NCI-H2107 treated with DMSO at 0.1 percent for 48 hours (cell line): Measurements from ENCODE around the gene CDKL4.
"Not testable (repeated sequence)": the region's sequence is repeated elsewhere in the genome, so short reads cannot be mapped to it uniquely, and the experiment has no call there.

Experiments
- DNase-seq: peaks from one replicate; lab custom pipeline; 2025; ENCODE audit not compliant: unreplicated experiment; lab: John Stamatoyannopoulos, UW

CDKL4 gene

DNA sequence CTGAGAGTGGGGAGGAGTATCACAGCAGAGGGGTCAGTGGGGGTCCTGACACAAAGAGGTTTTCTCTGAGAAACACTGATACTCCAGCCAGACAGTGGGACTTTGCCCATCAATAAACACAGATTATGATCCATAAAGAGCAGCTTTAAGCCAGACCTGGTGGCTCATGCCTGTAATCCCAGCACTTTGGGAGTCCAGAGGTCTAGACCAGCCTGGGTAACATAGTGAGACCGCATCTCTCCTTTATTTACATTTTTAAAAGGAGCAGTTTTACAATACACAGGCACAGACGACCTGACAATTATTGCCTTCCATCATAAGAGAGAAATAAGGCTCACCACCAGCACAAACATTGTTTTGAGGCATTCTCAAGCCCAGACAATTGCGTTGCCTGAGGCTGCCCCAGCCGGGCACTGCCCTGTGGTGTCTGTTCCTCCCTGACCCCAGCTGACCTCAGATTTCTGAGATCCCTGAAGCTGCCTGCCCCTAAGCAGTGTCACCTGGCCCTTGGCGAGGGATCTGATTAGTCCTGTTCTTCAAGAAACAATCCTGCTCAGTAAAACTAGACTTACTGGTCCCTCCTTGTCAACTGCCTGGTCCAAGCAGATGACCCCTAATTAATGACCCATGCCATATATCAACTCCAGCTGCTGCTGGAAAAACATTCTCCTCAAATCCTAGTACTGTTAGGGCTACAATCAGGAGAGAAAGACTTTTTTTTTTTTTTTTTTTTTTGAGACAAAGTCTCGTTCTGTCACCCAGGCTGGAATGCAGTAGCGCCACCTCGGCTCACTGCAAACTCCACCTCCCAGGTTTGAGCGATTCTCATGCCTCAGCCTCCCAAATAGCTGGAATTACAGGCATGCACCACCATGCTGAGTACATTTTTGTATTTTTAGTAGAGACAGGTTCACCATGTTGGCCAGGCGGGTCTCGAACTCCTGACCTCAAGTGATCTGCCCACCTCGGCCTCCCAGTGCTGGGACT lies 63.5 kb downstream of the CDKL4 start:
- DNase-seq = no peak

DNA sequence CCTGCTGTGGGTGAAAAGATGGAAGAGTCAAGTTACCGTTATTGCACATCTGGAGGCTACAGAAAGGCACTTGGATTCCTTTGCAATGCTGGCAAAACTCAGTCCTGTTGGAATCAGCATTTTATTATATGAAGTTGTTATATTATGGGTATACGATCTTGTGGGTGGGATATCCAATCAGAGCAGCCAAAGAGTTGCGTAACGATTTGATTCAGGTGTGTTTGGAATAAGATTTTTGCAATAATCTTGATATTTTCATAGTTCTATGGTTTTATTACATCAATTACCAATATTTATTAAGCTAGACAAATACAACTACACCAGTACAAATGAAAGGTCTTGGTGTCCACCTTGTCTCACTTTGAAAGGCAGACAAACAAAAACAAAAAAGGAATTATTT lies 65.0 kb downstream of the CDKL4 start:
- no peak for DNase-seq

- DNase-seq = no peak
These were observed 66.8 kb downstream of the CDKL4 start for GRCh38 chr2:39176997-39177396.

- DNase-seq = no peak
These were observed 68.6 kb downstream of the CDKL4 start for GRCh38 chr2:39175026-39175812.

DNA sequence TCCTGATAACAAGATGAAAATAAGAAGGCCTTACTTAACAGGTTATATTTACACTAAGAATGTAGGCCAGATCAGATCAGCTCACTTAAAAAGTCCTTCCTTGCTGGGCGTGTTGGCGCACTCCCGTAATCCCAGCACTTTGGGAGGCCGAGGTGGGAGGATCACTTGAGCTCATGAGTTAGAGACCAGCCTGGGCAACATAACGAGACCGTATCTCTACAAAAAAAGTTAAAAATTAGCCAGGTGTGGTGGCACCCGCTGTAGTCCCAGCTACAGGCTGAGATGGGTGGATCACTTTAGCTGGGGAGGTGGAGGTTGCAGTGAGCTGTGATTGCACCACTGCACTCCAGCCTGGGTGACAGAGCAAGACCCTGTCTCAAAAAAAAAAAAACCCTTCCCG lies 69.7 kb downstream of the CDKL4 start:
- DNase-seq = no peak

GRCh38 chr2:39172047-39172706 lies 71.6 kb downstream of the CDKL4 start:
- DNase-seq = not testable (repeated sequence)

- no peak for DNase-seq
These were observed 72.1 kb downstream of the CDKL4 start for GRCh38 chr2:39171621-39172020.

GRCh38 chr2:39164089-39164488 lies 79.7 kb downstream of the CDKL4 start:
- no peak for DNase-seq

- DNase-seq = no peak
These were observed 82.8 kb downstream of the CDKL4 start for GRCh38 chr2:39160982-39161381.

GRCh38 chr2:39159283-39159682 lies 84.5 kb downstream of the CDKL4 start:
- DNase-seq = no peak

- DNase-seq = no peak
These were observed 85.4 kb downstream of the CDKL4 start for GRCh38 chr2:39158351-39158750.

DNA sequence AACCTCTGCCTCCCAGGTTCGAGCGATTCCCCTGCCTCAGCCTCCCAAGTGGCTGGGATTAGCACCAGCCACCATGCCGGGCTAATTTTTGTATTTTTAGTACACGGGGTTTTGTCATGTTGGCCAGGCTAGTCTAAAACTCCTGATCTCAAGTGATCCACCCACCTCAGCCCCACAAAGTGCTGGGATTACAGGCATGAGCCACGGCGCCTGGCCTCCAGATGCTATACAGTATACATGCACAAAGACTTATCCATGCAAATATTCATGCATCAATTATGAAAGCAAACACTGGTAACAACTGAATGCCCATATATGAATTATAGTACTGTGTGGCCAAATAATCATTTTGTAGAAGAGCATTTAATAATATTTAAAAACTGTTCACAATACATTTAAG lies 86.9 kb downstream of the CDKL4 start:
- no peak for DNase-seq

DNA sequence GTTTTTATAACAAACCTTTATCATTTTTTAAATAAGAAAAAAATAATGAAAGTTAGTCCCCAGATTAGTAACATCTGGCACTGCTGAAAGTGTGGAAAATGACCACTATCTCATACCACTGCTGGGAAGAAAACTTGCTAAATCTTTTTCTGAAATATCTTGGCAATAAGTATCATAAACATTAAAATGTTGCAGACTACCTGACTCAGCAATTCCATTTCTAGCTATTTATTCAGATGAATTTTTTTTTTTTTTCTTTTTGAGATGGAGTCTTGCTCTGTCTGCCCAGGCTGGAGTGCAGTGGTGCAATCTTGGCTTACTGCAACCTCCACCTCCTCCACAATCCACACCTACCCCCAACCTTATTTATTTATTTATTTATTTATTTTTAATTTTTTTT lies 87.7 kb downstream of the CDKL4 start:
- no peak for DNase-seq

DNA sequence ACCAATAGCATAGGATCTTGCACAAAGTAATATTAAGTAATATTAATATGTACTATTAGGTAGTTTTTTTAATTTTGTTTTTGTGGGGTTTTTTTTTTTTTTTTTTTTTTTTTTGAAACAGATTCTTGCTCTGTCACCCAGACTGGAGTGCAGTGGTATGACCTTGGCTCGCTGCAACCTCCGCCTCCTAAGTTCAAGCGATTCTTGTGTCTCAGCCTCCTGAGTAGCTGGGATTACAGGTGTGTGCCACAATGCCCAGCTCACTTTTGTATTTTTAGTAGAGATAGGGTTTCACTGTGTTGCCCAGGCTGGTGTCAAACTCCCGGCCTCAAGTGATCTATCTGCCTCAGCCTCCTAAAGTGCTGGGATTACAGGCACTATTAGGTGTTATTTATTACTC lies 88.2 kb downstream of the CDKL4 start:
- DNase-seq = not testable (repeated sequence)

- no peak for DNase-seq
These were observed 88.8 kb downstream of the CDKL4 start for GRCh38 chr2:39154944-39155343.

DNA sequence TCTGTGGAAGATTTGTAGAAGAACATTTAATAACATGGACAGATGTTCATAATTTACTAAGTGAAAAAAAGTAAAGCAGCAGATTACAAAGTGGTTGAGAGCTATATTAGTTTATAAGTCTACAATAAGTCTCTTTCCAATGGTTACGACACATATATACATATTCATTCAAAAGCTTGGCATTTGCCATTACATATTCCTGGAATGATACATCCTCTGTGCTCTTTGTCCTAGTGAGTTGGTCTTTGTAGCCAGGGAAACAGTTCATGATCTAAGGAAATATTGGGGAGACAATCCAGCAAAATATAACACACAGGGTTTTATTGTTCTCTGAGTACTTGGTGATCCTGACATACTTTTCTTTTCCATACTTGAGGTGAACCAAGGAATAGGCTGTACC lies 90.5 kb downstream of the CDKL4 start:
- no peak for DNase-seq

- no peak for DNase-seq
These were observed 91.3 kb downstream of the CDKL4 start for GRCh38 chr2:39152504-39152903.

DNA sequence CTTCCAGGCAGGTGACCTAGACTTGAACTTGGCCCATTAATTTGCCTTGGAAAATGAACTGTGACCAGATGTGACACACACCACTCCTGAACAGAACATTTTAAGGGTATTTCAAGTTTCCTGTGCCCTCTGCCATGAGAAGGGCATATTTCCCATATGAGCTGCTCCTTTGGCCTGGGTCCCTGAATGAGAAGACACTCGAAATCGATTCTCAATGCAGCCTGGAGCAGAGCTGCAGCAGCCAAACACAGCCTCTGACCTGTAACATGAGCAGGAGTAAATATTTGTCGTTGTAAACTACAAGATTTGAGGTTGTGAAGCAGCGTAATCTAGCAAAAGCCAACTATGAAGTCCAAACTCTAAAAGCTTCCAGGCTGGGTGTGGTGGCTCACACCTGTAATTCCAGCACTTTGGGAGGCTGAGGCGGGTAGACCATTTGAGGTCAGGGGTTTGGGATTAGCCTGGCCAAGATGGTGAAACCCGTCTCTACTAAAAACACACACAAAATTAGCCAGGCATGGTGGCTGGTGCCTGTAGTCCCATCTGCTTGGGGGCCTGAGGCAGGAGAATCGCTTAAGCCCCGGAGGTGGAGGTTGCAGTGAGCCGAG lies 92.8 kb downstream of the CDKL4 start:
- peak; percentile 6 for DNase-seq

GRCh38 chr2:39150102-39150562 lies 93.6 kb downstream of the CDKL4 start:
- DNase-seq = no peak

DNA sequence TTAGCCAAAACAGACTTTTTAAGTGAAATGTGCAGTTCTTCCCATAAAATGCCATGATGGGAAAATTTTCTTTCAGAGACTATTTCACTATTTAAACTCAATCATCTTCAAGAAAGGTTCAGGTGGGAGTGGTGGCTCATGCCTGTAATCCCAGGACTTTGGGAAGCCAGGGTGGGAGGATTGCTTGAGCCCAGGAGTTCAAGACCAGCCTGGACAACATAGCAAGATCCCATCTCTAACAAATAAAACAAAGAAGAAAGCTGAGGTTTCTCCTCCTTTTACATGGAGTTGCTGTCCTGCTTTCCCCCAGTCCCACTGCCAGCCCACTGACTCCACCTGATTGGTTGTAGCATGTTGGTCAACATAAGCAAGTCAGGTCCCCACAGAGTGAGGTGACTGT lies 97.1 kb downstream of the CDKL4 start:
- no peak for DNase-seq

DNA sequence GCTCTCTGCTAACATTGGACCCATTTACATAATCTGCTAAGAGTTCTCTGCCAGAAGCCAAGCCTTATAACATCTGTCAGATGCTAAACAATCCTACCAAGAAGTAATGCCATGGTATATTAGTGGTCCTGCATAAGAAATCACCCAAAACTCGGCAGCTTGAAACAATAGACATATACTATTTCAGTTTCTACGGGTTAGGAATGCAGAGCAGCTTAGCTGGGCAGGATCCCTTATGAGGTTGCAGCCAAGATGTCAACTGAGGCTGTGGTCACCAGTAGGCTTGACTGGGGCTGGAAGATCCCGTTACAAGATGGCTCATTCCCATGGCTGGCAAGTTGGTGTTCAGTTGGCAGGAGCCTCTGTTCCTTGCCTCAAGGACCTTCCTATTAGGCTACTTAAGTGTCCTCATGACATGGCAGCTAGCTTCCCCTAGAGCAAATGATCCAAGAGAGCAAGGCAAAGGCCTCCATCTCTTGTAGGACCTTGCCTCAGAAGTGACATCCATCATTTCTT lies 97.8 kb downstream of the CDKL4 start:
- no peak for DNase-seq
